Upper lobe of left lung (tissue), 4 donors: ENCODE data around the gene ARRB1.

Experiments used
- CTCF ChIP-seq, 6 experiments: fragments of 450-650 bp in 4 of 6; fragments of 200-600 bp in 2 of 6; sonication (generic) in 2 of 6; IDR thresholded peaks; one replicate each; pipeline ENCODE4 v1.5.1; 2016 to 2019; ENCODE audit warnings: antibody characterized with exemption in 6 of 6
- EP300 ChIP-seq, 4 donors: sonication (generic); formaldehyde crosslinking; IDR thresholded peaks; one replicate each; pipeline ENCODE4 v1.5.1; 2017; ENCODE audit warnings: antibody characterized with exemption in 4 of 4, control low read depth in 2 of 4
- POLR2AphosphoS5 ChIP-seq, 2 donors: sonication (generic); formaldehyde crosslinking; IDR thresholded peaks; one replicate each; pipeline ENCODE4 v1.5.1; 2017; ENCODE audit warnings: antibody characterized with exemption in 2 of 2

GRCh38 chr11:75244052-75244814, 107.2 kb downstream of the ARRB1 start:
- no peak for TF ChIP-seq CTCF (IDR thresholded peaks at IDR 0.05)
- TF ChIP-seq POLR2AphosphoS5 (IDR thresholded peaks at IDR 0.05), result no peak
- TF ChIP-seq EP300 (IDR thresholded peaks at IDR 0.05), result no peak
